Measurements from ENCODE around the gene MEGF11. TPM values are rescaled to one million over a fixed set of nuclear protein-coding genes. Genes with fewer than 3 reads are reported as not detected.

The MEGF11 gene
- polyA plus RNA-seq, 5 donors: 3.3 to 15.1 (median 7.6) TPM

DNA sequence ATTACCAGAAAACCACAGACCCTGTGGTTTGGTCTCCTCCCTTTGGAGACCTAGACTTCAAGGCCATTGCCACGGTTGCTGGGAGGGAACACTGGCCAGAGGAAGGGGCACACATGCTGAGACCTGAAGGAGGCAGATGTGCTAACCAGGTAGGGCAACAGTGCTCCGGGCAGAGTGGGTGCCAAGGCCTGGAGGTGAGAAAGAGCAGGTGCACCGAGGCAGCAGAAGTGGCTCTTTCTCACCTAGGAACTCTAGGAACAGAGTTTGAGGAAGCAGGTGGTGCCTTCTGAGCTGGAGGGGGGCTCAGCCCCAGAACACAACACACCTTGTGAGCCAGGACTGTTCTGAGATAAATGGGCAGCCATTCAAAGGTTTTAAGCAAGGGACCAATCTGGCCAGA, 106.1 kb downstream of the MEGF11 start:
- DNase-seq: no peak

DNA sequence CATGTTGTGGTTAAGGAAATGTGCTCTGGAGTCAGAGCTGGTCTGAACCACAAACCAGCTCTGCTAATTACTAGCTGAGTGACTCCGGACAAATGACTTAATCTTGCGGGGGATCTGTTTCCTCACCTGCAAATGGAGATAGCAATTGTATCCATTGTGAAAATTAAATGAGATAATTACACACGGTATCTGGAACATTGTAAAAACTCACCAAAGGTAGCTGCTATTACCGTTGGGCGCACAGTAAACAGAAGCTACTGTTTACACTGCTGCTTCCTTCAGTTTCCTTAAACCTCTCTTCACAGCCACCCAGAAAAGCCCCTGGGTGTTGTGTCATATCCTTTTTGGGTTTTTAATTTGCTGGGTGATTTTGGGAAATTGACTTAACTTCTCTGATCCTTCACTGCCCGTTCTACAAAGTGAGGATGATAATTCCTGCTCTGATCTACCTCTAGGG, 107.8 kb downstream of the MEGF11 start:
- DNase-seq: no peak

DNA sequence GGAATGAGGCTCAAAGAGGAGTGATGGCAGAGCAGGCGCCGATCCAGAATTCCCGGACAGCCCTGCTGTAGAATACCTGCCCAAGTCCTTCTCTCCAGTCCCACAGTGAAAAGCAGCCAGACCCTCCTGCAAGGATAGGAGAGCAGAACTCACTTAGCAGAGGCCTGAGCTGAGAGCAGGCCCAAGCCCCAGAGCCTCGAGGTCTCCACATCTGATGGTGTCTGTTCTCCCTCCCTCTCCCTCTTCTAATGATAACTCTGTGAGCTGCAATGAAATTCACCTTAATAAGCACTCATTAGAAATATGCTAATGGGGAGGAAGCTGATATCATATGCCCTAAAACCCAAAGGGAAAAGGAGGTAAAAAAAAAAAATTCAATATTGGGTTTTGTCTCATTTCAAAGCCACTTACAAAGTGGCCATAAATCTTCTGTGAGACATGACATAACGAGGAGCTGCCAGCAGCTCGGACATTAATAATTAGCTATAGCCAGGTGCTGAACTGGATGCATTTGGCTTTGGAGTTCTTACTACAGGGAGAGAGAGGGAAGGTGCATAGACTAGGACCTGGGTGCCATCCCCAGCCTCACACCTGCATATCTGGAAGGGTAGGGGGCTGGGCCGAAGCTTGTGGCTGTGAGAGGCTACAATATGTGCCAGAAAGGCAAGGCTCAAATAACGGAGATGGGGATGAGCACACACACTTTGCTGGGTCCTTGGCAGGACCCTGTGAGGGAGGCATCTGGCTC, 108.4 kb downstream of the MEGF11 start:
- DNase-seq: no peak

DNA sequence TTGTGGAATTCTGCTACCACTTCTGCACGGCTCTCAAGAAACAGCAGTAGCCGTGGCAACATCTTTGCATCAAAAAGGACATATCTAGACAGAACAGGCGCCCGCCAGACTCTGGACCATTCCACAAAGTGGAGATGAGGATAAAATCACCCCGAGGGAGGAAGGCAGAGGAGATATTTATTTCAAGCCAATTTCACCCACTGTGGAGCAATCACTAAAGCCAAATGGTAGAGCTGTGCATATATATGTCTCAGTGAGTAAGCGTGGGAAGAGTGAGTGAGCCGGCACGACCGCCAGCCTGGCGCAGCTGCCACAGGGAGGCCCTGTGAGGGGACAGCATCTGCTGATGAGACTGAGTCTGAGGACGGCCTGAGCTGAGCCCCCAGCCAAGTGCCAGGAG, 111.3 kb downstream of the MEGF11 start:
- DNase-seq: no peak

DNA sequence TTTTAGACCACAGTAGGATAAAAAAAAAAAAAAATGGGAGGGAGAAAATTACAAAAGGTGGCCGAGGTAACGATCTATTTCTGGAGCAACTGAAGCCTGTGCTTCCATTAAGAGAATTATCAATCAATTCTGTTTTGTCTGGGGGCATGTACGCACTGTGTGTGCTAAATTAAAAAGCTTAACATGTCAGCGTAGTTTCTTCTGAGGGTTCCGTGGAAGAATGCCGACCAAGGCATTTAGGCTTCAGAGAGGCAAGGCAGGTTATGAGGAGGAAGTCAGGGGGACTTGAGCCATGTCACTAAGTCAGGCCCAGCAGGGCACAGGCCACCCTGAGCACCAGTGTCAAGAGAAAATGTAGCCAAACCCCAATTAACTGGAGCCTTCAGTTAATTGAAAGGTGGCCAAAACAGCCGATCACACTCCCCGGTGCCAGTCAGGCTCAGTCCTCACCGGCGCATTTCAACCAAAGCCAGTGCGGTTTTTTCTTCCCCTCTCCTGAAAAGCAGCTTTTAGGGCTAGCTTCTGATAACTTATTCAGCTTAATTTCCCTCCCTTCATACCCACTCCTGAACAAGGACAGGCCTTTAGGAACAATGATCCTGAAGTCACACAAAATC, 113.9 kb downstream of the MEGF11 start:
- no peak for DNase-seq

DNA sequence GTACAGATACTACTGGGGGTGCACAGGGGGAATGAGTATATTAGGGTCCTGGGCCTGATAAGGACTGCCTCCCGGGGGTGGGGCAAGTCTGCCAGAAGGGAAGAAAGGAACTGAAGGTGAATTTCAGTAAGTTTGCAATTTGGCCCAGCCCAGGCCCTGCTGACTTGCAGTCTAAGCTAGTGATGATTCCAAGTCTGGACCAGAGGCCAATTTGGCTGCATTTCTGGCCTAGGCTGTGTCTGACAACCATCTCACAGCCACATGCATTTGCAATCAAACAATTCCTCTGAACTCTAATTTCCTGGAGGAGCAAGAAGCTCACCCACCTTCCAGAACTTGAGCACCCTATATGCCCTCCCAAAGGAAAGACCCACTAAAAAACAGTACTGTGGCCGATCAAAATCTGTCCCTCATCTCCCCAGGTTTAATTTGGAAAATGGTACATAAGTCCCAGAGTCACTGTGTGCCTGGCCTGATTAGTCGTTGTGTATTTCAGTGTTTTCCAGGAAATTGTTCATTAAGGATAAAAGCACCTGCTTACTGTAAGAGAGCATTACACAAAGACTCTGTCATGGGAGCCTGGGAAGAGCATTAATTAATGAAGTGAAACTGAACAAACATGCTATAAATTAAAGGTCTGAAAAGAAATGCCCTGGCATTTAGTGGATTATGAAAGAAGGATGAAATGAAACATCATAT, 114.5 kb downstream of the MEGF11 start:
- no peak for DNase-seq

DNA sequence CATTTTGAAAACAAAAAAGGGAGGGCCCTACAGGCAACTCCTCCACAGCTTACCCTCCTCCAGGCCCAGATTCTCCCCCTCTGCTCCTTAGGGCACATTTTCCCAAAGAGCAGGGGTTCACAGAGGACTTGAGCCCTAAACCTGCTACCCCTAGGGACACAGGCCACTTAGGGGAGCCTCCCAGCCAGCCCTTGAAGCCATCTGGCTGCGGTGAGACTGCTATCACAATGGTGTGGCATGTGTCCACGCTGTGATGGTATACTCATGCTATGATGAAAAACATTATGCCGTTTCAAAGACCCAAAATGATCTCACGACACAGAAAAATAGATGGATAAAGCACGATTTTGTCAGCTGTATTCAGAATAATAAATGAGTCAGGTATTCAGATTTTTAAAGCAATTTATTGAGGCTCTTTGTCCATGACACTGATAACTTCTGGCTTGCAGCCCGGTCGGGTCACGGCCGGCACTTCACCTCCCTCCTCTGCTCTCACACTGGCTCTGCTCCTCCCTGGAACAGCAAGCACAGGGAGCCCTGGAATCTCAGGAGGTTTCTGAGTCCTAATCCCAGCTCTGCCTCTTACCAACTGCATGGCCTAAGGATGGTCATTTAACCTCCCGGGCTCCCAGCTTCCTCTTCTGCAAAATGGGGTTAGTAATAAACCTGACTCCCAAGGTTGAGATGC, 115.3 kb downstream of the MEGF11 start:
- no peak for DNase-seq

DNA sequence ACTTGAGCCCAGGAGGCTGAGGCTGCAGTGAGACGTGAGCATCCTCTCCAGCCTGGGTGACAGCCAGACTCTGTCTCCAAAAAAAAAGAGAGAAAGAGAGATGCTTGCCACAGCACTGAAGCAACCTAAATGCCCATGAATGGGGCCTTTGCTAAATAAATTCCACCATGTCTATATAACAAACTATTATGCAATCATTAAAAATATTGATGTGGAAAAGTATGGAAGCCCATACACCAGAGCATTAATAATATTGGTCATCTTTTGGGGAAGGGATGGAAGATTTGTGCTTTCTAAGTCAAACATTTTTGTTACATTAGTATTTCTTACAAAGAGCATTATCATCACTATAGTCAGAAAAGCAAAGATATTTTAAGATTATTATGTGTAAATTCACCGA, 116.6 kb downstream of the MEGF11 start:
- DNase-seq: no peak

DNA sequence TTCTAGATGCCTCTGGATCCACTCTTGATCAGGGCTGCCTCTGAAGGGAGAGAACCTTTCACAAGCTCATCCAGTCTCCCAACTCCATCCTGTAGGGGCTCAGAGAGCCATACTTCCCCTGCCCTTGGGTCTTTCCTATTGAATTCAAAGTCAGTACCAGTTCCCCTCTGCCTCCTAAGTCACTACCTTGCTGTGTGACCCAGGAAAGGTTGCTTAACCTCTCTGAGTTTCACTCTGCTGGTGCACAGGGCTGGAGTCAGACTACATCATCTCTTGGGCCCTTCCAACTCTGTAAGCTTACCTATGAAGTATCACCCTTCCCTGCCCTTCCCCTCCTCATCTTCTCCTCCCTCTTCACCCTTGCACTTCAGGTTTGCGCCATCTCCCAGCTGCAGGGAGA, 117.9 kb downstream of the MEGF11 start:
- no peak for DNase-seq

DNA sequence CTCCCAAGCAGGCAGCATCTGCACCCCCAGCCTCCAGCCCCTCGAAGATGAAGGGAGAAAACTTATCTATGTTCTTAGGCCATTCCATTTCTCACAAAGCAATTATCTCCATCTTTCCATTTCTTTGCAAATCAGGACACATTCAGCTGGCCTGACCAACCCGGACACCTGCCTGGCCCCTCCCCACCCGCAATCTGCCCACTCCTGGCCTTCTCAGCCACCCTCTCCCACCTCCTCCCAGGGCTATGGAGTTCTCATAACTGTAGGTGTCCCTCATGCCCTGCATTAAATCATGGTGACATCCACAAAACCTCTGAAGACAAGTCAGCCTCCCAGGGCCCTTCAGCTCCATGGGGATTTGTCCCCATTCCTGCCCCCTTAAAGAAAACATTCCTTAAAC, 119.3 kb downstream of the MEGF11 start:
- DNase-seq: no peak

DNA sequence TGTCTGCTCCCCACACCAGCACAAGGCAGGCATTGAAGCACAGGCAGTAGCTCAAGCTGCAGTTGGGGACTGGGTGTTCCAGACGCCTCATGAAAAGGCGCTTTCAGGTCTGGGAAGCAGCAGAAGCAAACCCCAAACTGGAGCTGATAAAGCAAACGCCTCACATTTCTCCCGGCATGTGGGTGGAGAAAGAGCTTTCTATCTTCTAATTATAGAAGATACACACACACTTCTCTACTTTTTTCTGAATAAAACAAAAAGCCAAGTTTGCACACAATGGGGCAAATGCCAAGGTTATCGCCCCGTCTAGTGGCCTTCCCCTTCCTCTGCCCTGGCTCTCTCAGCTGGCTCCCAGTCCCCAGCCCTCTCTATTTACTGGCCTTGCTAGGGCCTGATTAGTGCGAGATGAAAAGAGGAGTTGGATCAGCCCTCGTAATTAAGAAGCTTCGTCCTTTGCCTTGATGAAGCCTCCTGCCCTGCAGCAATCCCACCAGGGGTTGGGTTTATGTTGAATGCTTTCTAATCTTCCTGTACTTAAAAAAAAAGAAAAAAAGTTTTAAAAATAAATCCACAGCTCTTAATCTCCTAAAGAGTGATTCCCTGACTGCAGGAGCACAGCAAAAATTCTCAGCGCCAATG, 120.2 kb downstream of the MEGF11 start:
- no peak for DNase-seq

DNA sequence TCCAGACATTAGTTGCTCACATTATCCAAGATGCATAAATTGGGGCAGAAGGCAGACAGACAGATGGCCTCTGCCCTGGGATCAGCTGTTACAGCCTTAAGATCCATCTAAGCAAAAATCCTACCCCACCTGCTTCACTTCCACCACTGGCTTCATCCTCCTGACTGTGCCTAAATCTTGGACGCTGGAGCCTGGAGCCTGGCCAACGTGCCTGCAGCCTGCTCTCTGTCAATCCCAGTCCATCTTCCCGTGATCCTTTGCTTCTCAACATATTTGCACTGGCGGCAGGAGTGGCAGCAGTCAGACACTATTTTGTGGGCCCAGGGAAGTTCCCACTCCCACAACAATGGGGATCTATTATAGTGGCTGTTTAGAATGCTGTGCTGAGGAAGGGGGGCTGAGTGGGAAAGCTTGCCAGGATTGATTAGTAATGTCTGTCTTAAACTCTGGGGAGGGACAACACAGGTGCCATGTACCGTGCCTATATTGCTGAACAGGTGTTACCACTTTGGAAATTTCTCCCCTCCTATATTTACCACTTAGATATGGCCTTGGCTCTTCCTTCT, 121.2 kb downstream of the MEGF11 start:
- no peak for DNase-seq

DNA sequence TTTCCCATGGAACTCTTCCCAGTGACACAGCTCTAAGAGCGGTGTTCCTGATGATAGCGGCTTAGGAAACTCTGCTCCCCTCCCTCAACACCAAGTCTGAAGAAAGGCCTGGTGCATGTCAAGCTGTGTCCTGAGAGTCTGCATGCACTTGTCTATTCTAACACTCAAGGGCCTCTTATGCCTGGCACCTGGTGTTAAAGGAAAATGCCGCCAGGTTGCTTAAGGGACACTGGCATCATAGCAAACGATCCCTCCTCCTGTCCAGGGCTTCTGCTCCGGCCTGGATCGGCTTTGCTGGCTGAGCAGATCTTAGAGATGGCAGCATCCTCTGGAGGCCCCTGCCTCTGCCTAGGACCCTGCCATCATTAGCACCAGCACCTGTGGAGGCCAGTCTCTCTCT, 121.7 kb downstream of the MEGF11 start:
- DNase-seq: no peak

DNA sequence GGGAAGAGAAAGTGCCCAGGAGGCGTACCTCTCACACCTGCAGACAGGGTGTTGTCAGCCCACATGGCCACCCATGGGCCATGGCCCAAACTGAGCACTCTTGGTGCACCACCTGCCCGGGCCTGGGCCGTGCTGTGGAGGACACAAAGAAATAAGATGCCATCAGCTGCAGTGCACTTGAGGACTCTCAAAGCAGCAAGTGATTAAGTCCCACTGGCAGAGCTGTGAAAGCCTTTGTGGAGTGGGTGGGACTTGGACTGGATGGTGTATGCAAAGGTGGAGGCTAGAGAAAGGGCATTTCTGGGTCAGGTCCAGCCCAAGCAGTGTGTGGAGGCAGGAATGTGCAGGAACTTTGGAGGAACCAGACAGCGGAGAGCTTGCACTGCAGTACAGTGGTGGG, 122.3 kb downstream of the MEGF11 start:
- DNase-seq: no peak

DNA sequence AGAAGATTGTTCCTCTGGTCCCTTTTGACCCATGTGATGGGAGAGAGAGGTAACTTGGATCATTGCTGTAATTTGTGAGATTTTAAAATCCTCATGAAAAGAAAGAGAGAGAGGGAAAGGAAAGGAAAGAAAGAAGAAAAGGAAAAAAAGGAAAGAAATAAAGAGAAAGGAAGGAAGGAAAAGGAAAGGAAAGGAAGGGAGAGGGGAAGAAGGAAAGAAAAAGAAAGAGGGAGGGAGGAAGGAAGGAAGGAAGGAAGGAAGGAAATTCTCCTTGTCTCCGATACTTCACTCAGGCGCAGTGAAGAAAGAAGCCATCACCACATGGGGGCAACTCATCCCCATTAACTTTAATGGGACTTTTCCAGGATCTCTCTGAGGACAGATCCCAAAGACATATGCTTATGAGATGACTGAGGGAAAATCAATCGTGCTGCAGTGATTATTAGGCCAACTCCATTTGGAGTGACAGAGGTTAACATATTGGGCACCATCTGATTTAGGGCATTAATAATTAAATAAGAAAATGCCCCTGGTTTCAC, 123.0 kb downstream of the MEGF11 start:
- no peak for DNase-seq

DNA sequence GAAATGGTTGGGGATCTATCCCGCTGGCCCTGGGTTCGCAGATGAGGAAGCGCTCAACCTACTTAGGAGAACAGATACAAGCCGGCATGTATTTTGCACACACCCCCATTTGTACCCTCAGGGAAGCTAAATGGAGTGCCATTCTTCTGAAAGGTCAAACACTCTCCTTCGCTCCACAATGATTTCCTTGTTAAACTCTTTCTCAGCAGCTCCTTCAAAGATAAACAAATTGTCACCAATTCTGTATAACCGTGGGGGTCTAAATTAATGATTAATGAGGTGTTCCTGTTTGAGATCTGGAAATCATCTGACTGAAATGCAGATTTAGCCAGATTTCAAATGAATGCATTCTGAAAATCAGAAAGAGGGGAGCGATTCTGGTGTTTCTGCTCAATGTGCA, 124.0 kb downstream of the MEGF11 start:
- DNase-seq: no peak

DNA sequence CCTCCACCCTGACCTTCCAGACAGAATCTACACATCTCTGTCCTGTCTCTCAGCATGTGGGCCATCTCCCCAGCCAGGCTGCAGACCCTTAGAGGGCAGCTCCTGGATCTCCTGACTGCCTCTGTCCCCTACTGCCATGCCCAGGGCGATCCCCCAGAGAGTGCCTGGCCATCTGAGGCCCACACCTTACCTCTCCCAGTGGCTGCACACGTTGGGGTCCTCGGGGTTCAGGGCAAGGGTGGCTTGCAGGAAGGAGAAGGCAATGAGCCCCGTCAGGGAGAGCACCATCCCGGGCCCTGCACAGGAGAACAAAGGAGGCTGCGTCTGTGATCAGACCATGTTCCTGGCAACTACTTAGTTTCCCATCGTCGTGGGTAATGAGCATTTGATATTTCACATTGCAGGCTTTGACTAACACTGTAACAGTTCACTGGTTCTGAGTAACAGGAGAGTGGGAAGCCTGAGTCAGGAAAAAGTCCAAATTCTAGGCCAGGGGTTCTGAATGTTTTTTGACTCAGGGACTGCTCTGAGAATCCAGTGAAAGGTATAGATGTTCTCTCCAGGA, 125.4 kb downstream of the MEGF11 start:
- DNase-seq: no peak

DNA sequence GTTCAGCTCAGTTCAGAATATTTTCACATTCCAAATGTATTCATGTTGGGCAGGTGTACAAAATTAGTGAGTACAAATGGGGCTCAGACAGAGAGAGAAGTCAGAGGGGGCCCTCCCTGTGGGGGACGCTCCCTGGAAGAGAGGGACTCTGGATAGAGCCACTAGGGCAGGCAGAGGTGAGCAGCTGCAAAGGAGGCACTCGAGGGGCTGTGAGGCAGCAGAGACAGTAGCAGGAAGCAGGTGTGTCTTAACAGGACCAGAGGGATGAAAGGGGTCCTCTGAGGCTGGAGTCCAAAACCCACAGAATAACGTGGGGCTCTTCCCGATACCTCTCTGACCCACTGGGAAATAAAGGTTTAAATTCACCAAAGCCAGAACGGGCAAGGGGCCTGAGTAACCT, 127.1 kb downstream of the MEGF11 start:
- no peak for DNase-seq

DNA sequence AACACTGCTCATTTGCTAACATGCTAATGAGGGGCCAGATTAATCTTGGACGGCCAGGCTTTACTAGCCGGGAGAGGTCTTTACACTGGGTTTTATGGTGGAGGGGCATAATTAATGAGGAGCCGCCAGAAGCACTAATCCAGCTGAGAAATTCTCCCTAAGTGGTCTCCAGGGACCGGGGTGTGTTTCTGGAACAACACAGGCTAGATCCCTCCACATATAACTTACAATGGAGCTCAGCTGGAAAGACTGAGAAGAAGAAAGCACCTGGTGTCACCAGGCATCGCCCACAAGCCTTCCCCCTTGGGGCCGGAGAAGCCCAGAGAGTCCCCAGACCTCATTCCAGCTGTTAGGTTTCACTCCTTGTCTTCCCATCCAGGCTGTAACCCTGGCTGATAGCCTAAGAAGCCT, 127.5 kb downstream of the MEGF11 start:
- no peak for DNase-seq

DNA sequence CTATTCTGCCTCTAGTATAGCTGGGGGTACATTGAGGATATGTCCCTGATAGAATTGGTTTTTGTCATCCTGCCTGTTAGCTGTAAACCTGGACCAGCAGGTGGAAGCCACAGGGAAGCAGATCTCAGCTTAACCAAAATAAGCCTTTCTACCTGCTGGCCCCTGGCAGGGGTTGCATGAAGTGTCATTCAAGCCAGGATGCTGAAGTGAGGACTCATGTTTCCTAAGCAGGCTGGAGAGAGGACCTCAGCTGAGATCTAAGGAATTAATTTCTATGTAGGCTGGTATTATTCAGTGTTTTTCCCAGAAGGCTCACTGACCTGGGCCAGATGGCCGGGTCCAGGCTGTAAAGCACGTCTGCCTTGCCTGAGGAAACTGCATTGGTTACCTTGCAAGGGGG, 128.9 kb downstream of the MEGF11 start:
- no peak for DNase-seq

DNA sequence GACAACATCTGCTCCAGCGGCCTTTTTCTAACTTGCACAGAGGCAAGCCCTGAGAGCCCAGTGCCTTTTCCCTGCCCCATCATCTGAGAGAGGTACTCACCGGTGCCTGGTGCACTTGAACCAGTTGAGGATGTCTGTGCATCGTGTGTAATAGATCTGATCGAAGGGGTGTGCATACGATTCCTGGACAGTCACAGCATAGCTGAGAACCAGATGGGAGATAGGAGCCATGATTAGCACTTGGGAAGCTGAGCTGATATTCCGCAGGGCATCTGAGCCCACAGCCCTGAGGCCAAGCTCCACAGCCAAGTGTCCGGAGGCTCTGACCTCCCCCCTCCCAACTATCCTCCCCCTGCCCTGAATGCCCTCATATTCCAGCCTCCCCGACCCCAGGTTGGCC, 129.8 kb downstream of the MEGF11 start:
- DNase-seq: no peak

Data from right lung (tissue), 5 donors.